Measurements from ENCODE around the gene LARGE1.

LARGE1 gene

GRCh38 chr22:33688903-33689302, 231.4 kb downstream of the LARGE1 start:
- TF ChIP-seq CTCF (conservative IDR thresholded peaks at IDR 0.05; ENCODE audit: low read length): no peak

GRCh38 chr22:33687464-33687863, 232.8 kb downstream of the LARGE1 start:
- no peak overlapping the region for H3K4me3 ChIP-seq (ENCODE audit: low read length)
- TF ChIP-seq CTCF (conservative IDR thresholded peaks at IDR 0.05; ENCODE audit: low read length): no peak
- DNase-seq (ENCODE audit: low read depth): no peak

More at GRCh38 chr22:33688903-33689302, 231.4 kb downstream of the LARGE1 start:
- DNase-seq (ENCODE audit: low read depth): no peak
- H3K4me3 ChIP-seq (ENCODE audit: low read length): no peak overlapping the region

GRCh38 chr22:33684087-33684486, 236.2 kb downstream of the LARGE1 start:
- no peak overlapping the region for H3K4me3 ChIP-seq (ENCODE audit: low read length)
- no peak for TF ChIP-seq CTCF (conservative IDR thresholded peaks at IDR 0.05; ENCODE audit: low read length)
- no peak for DNase-seq (ENCODE audit: low read depth)

- no peak for DNase-seq (ENCODE audit: low read depth)
- no peak for TF ChIP-seq CTCF (conservative IDR thresholded peaks at IDR 0.05; ENCODE audit: low read length)
- H3K4me3 ChIP-seq (ENCODE audit: low read length): no peak overlapping the region
These were observed 237.3 kb downstream of the LARGE1 start for GRCh38 chr22:33682927-33683326.

- DNase-seq (ENCODE audit: low read depth): no peak
- H3K4me3 ChIP-seq (ENCODE audit: low read length): no peak overlapping the region
- TF ChIP-seq CTCF (conservative IDR thresholded peaks at IDR 0.05; ENCODE audit: low read length): no peak
These were observed 239.6 kb downstream of the LARGE1 start for GRCh38 chr22:33680632-33681031.

GRCh38 chr22:33678523-33678922, 241.8 kb downstream of the LARGE1 start:
- TF ChIP-seq CTCF (conservative IDR thresholded peaks at IDR 0.05; ENCODE audit: low read length): no peak
- no peak overlapping the region for H3K4me3 ChIP-seq (ENCODE audit: low read length)
- DNase-seq (ENCODE audit: low read depth): no peak

GRCh38 chr22:33677536-33677935, 242.7 kb downstream of the LARGE1 start:
- no peak for DNase-seq (ENCODE audit: low read depth)
- TF ChIP-seq CTCF (conservative IDR thresholded peaks at IDR 0.05; ENCODE audit: low read length): no peak
- no peak overlapping the region for H3K4me3 ChIP-seq (ENCODE audit: low read length)
